GM21515 (cell line): ENCODE data around the gene HPCA.

Source experiments
- ATAC-seq: cut with Tn5 transposase; IDR thresholded peaks from one replicate; pipeline ENCODE4 v1.9.1; 2021; ENCODE audit not compliant: unreplicated experiment

HPCA gene

DNA sequence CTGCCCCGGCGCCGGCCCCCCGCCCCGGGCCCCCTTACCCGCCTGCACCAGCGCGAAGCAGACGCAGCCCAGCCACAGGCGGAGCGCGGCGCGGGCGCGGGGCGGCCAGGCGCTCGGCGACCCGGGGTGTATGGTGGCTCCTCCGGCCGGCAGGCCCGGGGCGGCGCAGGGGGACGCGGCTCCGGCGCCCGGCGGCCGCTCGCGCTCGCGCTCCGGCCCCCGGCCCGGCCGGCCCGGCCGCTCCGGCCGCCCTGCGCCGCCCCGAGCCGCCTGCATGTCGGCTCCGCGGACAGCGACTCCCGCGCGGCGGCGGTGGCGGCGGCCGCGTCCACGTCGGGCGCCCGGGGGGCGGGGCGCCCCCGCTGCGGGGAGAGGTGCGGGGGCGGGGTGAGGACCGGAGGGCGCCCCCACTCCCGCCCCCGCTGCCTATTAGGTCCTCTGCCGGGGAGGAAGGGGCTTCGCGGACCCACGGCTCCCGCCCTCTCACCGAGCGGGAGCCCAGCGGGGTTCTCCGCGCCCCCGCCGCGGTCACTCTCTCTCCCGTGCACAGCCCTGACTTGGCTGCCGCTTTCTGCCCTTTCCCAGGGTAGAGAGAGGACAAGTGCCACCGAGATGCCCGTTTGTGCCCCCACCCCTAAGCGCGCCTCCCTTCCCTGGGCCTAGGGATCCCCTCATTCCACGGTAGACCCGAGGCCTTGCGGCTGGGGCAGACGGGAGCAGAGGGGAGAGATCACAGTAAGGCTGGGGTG lies 15.5 kb upstream of the HPCA start, which contains the start of gene FNDC5:
Gene FNDC5 (minus strand): TSS at position 298 of the 749 bp plus-strand sequence.
- no peak for ATAC-seq

DNA sequence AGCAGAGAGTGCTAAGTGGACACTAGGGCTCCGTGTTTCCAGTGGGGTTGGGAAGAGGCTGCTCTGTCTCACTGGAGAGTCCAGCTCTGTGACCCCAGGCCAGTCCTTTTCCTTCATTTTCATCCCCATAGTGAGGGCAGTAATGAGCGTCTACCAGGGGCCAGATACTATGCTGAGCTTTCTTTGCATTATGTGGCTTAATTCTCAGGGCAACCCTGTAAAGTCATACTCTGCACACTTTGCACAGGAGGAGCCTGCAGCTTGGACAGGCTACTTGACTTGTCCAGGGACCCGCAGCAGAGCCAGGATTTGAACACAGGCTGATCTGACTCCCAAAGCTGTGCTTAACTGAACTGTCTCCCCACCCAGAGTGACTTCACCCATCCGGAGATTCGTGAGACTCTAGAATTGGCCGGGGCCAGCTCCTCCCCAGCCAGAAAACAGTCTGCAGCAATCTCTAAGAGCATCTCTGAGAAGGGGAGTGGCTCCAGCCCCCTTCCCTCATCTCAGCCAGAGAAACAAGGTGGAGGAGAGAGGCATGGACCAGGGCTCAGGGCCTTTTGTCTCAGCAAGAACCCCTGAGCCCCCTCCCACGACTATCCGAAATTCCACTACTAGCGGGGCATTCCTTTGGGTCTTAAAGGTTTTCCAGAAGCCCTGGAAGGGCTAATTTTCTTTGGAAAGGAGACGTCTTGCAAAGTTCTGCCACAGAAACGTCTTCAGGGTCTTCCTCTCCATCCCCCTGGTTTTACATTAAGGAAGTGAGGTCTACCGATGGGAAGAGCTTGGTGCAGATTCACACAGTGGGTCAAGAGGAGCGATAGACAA lies 14.7 kb upstream of the HPCA start:
- no peak for ATAC-seq

DNA sequence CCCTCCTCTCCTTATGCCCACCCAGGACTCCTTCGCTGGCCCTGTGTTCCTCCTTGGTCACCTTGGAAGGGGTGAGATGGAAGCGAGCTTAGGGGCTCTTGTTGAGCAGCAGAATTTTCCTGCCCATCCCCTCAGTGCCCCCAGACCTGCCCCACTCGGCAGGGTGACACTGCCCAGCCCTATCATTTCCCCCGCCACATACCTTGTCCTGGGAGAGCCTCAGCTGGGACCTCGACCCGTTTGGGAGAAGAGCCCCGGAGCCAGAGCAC lies 14.2 kb upstream of the HPCA start:
- ATAC-seq, result no peak

DNA sequence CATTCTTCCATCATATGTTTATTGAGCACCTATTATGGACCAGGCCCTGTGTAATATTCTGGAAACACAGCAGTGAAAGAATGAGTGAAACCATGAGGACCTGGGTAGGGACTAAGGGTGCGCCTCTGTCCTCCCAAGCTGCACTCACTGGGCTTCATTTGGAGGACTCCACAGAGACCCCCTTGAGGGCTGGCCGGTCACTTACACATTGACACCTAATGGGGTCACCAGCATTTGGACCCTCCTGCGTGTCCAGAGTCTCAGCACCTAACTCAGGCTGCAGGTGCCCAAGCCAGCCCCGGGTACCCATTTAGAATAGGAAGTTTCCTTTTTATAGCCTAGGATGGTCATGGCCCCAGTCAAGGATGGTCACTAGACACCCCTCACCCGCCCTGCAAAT lies 12.8 kb upstream of the HPCA start:
- ATAC-seq, result no peak

DNA sequence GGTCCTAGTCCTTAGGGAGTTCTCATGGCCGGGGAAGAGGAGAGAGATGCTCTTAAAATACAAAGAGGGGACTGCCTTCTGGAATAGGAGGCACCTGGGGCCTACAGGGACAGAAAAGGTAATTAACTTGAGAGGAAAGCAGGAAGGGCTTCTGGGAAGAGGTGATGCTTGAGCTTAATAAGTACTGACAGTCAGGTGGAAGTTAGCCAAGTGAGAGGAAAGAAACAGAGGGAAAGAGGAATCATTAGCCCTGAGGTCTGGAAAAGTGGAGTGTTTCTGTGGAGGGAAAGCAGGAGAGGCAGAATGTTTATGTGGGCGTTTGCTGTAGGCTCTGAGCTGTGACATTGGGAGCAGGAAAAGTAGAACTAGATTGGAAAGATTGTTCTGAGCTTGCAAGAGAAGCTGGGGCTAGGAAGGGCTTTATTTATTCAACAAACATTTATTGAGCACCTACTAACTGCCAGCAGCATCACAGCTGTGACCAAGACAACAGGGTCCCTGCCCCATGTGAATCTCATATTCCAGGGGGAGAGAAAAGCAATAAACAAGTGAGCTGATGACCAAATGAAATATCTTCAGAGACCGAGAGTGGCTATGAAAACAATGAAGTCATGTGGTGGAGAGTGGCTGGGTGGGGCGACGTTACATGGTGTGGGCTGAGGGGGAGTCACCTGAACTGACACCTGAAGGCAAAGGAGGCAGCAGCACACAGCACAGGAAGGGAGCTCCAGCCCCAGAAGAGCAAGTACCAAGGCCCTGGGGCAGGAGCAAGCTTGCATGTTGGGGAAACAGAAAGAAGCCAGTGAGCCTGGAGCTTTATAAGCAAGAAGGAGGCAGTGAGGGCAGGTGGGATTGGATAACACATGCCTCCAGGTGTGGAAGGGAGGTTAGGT lies 11.2 kb upstream of the HPCA start:
- no peak for ATAC-seq

DNA sequence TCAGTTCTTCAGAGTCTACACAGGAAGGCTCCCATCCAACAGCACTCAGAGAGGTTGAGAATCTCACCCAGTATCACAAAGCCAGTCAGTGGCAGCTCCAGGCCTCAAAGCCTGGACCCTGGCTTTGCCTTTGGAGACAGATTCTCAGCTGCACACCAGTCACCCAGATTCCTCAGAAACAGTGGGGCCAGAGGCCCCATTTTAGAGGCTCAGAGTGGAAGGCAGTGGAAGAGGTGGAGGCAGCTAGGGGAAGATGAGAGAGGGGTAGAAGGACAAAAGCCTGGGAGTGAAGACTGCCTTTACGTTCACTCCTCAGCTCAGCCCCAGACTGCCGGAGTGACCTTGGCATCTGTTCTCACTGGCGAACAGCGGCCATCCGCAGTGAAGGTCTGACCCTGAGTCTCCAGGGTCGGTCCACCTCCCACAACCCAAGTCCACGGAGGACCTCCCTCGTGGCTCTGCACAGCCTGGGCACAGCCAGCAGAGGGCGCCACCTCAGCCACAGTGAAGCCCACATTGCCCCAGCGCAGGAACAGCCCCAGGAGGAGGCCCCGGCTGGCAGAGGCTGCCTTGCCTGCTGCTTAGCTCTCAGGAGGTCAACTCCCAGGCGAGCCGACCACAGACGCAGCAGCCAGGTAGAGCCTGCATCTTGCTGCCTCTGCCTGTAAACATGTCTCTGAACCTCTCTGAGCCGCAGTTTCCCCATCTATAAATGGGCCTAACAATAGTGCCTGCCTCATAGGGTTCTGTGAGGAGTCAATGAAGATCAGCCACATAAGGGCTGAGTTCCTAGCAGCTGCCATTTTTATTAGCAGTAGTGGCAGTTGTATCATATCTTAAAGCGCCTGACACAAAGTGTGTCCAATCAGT lies 9.7 kb upstream of the HPCA start:
- ATAC-seq, result no peak

DNA sequence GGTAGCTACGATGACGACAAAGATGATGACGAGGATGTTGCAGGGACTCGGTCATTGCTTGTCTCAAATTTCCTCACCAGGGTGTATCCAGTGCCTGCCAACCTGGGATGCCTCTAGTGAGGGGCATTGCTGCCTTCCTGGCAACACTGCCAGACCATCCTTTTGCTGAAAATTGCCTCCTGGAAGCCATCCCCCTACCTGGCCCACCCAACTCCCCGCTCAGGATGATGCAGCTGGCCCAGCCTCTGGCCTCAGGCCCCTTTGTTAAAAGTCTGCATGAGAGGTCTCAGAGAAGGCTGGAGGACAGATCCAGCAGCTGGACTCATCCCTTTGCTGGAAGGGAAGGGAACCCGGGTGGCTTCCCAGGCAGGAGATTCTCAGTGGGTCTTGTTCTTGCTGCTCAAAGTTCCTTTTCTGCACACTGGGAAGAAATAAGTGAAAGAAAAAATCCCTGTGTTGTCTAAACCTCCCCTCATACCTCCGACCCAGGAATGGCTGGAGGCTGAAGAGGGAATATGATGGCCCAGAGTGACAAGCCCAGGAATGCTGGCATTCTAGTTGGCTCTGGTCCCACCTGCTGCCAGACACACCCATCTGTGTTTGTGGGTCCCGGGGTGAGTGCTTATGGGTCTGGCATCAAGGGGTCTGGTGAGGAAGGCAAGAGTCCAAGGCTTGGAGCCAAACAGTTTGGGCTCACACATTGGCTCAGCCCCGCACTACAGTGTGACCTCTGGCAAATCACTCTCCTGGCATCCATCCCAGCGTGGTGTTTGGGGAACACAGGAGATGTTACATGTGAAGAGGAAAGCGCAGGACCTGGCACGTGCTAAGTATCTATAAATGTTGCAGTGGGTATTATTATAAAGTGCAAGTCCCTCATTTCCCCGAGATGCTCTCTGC lies 8.8 kb upstream of the HPCA start:
- ATAC-seq, result no peak

DNA sequence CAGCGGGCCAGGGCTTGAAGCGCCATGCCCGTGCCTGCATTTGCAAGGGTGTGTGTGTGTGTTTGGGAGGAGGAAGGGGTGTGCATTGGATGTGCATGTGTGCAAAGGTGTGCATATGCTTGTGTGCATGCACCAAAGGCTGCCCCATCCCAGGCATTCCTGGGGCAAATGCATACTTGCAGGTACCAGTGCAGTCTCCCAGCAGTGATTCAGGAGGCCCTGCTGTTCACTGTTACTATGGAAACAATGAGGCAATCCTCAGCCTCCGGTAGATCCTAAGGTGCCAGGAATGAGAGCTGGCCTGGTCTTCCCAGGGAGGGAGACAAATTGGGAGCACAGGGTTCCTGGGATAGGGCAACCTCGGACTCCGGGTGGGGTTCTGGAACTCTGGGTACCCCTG lies 8.1 kb upstream of the HPCA start:
- no peak for ATAC-seq

DNA sequence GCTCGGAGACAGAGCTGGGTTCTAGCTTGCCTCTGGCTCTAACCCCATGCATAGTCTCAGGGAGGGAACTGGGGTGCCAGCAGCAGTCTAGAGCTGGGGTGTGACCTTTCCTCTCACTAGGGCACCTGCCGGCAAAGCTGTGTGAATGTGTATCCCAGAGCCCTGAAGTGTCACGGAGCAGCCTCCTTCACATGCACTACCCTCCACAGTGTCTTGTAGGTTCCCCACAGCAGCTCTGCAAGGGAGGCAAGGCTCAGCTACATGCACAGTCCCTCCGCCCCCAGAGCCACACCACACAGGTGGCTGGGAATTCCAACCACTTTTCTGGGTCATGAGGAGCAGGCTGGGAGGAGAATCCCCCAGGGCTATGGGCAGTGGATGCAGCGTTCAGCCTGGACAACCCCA lies 7.7 kb upstream of the HPCA start:
- ATAC-seq, result no peak

DNA sequence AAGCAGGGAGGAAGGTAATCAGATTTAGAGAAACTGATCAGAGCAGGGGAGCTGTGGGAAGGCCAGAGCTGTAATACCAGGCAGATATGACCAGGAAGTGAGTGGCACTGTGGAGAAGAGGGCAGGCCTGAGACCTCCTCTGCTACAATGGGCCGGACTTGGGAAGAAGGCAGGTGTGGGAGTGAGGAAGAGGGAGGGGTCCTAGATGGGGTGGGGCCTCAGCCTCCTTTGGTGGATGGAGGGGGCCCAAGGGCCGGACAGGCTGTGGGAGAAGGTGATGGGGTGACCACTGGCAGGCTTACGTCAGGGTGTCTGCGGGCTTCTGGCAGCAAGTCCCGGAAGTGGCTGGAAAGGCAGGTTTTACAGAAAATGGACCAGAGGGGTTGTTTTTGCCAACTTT lies 5.0 kb upstream of the HPCA start:
- ATAC-seq, result no peak

DNA sequence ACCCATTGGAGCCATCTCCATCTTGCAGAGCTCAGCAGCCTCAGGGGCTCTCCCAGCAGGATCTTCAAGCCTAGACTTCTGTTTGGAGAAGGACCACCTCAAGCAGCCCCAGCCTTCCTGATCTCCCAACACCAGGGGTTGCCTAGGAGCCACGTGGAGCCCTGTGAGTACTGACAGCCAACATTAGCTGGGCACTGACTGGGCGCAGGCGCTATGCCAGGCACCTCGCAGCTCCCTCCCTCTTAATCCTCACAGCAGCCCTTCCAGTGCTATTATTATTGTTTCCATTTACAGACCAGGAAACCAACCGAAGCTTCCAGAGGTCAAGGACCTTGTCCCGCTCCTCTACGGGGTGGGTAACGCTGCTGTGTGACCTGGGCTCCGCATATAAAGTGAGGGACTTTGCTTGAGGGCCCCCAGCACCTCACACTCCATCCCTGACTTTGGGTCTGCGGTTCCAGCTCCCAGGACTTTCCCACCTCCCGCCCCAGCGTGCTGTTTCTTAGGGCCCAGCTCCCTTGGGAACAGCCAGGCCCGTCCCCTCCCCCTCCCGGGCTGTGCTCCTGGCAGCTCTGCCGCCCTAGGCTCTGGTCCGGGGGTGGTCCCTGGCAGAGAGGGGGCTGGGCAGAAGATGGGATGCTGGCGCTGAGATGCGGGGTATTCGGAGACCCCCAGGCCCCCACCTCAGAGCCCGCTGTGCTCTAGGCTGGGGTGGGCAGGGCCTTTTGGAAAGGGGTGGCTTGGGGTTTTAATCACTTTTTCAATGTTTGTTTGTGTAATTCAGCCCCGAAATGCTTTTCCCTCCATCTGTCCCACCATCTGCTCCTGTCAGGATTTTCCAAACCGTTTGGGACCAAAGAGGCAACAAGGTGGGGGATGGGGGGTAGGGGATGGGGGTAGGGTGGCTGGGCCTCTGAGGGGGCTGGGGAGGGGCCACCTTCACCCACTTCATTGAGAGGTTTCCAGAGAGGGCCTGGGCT lies 4.1 kb upstream of the HPCA start:
- ATAC-seq, result no peak

DNA sequence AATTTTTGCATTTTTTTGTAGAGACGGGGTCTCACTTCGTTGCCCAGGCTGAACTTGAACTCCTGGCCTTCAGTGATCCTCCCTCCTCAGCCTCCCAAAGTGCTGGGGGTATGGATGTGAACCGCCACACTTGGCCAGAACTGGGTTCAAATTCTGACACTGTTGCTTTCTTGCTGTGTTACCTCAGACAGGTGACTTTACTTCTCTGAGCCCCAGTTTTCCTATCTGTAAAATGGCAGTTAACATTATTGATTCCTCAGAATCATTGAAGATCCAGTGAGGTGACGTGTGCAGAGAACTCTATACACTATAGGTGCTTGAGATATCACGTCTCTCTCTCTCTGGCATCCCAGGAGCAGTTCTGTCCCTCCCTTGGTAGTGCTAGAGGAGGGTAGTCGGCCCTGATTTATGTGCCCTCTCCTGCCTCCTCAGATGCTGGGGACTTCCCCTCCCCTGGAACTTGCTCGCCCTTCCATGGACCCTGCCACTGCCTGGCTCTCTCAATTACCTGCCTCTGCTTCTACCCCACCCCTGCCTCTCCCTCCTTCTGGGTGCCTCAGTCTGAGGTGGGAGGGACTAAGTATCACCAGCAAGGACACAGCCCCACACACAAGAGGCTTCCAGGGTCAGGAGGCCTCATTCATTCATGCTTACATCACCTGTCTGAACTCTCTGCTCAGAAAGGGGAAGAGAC lies 2.8 kb upstream of the HPCA start:
- no peak for ATAC-seq

DNA sequence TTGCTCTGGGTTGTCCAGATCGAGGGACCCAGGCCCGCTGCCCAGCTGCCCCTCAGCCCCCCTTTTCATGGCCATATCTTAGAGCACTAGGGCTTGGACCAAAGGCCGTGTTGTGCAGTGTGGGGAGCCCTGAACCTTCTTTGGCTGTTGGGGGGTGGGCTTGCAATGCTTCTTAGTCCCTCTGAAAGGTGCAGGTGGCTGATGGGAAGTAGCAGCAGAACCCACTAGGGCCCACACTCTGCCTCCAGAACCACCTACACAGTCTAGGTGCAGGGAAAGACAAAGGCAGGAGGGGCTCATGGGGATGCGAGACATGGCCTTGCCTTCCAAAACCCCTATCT lies 2.3 kb upstream of the HPCA start:
- ATAC-seq, result no peak

DNA sequence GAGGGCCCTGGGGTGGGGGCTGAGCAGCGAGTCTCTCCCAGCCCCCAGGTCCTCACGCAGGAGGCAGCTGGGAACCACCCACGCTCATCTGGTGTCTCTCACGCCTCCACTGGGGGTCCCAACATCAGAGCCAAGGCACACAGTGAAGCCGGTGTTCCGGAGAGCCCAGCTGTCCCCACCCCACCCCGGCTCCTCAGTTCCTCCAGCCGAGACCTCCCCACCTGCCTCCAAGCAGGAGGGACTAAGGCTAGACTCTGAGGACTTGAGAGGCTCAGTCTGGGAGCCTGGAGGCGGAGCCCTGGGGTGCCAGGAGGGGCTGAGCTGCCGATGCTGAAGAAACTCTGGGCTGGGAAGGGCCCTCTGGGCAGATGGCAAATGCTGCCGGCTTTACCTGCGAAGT lies 1.6 kb upstream of the HPCA start:
- ATAC-seq, result no peak

DNA sequence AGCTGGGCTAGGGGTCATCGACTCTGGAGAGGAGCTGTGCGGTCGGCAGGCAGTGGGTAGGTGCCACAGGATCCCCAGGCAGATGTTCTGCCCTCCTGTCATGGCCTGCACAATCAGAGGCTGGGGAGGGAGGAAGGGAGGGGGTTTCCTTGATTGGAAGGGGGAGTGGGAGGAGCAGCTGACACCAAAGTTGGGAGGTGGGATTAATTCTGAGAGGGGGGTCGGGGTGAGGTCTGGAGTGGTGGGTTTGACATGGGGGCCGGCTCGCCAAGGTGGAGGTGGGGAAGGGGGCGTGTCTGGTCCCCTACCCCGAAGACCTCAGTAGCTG lies 651 bp upstream of the HPCA start:
- ATAC-seq, result no peak

DNA sequence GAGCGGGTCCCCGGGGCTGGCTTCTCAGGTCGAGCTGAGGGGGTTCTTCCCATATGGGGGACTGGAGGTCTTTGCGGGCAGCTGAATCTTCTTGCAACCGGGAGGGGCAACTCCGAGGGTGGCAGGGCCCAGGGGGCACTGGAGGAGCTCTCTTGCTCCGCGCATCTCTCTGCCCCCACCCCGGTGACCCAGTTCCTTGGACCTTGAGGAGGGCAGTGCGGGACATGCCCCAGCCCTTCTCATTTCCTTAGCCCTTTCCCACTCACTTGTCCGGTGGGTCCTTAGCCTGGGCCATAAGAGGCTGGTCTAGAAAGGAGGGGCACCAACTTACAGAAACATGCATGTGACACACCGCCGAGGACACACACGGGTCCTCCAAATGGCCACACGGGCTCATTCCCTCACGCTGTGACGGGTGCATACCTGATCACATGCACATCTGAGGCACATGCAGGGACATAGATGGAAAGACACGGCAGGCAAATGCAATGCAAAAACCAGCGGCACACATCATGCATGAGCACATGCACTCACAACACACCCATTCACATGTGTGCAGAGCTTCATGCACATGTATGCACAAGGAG lies 630 bp downstream of the HPCA start:
- no peak for ATAC-seq

DNA sequence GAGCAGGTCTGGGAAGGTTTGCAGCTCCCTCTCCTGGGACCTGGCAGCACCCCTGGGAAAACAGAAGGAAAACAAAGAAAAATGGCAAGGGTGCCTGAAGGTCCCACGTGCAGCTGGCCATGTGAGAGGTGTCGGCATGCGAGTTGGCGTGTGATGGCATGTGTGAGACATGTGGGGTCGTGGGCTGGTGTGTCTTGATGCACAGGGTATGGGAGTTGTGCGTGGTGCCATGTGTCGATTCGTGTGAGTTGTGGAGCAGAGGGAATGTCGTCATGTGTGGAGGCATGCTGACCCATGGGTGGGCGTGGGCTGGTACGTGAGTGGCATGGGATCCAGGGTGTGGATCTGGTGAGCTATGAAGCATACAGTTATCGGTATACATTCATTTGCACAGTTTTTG lies 1.3 kb downstream of the HPCA start:
- no peak for ATAC-seq

DNA sequence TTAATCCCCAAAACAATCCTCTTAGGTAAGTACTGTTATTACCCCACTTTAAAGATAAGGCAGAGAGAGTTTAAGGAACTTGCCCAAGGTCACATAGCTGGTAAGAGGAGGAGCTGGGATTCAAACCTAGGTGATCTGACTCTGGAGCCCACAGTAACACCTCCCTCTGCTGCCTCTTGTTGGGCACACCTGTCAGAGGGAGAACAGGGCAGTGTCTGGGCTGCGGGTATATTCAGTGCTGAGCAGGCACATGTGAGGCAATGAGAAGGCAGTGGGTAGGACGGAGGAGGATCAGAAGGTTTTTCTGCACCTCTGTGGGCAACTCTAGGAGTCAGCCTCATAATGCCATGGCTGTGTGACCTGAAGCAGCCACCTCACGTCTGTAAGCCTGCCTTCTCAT lies 1.8 kb downstream of the HPCA start:
- ATAC-seq, result no peak
